Measurements from ENCODE around the gene C17orf114.

Gene C17orf114

DNA sequence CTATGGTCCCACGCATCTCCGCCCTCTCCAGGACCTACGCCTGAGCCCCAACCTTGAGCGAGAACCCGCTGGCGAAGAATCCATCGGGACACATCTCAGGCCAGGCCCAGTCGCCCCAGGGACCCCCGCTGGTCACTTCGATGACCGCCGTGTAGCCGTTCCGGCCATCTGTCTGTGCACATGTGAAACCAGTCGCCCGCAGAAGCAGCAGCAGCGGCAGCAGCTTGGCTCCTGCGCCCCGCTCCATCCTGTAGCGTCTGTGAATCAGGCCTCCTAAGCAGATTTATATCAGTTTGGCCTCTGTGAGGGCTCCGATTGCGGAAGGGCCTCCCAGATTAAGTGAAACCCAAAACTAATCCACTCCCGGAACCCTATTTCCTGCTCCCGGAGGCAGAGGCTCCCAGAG lies 16.0 kb downstream of the C17orf114 start, which contains the start of gene VMO1:
Gene VMO1, minus strand, starts transcription at position 259 of the 406 bp plus-strand sequence. Its CDS starts 12 bp downstream, at position 247.
- DNase-seq, result peak in 1 of 2 donors; percentile 17

DNA sequence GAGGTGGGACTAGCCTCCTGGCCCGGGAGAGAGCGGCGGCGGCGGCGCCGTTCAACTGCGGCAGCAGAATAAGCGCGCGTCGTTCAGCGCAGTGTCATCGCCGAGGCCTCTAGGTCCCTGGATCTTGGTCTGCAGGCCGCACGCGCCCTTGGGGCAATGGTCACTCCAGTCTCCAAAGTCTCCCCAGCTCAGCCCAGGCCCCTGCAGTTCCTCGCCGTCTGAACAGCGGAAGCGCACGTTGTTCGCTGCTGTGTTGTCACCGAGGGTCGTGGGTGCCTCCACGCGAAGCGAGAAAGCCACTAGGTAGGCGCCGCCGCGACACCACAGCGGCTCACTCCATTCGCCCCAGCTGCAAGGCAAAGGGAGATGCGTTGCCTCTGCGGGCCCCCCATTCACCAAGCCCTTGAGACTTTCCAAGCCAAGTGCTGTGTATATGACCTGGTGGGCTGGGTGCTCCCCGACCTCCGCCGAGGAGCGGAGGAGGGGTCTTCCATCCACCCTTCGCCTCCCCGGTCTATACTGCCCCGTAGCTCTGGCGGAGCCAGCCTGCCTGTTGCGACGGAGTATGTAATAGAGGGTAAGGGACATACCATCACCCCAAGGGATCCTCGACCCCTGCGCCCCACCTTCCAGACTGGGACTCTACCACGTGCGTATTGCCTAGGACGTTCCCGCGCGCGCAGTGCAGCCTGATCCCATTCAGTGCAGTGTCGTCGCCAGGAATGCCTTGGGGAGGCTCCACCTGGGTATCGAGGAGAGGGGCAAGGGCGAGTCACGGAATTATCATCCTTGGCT lies 16.6 kb downstream of the C17orf114 start:
- peak in 1 of 2 donors; percentile 25 for DNase-seq

DNA sequence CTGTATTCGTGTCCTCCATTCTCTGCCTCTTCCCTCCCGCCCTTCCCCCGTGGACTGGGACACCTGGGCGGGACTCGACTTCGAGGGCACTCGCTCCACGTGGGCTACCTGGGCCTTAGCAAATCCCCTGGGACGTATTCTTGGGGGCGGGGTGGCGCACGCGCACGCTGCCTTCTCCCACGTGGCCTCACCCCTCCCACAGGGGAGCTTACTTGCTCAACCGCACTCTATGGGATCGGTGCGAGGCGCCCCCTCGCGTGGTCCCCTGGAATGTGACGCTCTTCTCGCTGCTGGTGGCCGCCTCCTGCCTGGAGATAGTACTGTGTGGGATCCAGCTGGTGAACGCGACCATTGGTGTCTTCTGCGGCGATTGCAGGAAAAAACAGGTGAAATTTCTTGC lies 19.5 kb downstream of the C17orf114 start:
- peak; percentile 59 to 60 for DNase-seq

DNA sequence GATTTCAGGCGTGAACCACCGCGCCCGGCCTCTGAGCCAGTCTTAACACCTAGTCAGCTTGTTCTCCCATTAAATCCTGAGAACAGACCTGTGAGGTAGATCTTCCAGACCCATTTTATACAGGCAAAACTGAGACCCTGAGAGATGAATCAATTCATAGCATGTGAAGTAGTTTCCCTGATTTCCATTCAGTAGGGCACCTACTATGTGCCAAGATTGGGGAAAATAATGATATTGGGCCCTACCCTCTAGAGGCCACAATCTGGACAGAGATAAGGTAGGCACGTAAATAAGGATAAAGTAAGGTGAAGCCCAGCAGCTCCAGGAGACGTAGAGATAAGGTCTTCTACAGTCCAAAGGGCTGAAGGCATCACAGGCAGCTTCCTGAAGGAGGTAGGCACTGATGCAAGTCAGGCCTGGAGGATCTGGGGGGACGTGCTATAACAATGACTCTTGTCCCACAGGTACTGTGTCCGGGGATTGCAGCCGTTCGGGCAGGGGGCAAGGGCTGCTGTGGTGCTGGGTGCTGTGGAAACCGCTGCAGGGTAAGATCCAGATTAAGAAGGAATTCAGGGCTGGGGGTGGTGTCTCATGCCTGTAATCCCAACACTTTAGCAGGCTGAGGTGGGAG lies 21.7 kb downstream of the C17orf114 start:
- no peak for DNase-seq

DNA sequence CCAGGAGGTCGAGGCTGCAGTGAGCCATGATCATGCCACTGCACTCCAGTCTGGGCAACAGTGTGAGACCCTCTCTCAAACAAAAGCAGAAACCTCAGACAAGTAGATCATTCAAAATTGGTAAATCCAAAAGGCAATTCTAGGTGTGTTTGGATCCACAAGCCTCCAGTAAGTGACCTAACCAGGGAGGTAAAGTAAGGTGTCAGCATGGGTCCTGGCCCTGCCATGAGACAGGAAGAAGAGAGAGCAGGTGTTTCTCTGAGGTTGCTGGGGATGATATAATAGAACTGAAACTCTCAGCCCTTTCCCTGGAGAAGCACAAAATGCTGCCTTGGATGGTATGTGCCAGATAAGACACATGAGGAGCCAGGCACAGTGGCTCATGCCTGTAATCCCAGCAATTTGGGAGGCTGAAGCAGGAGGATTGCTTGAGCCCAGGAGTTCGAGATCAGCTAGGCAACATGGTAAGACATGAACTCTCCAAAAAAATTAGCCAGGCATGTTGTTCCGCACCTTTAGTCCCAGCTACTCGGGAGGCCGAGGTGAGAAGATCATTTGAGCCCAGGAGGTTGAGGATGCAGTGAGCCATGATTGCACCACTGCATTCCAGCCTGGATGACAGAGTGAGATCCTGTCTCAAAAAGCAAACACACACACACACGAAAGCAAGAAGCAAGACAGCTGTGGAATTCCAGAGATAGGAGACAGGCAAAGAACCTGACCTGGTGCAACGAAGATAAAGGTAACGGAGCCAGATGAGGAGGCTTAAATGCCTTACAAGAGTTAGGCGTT lies 24.0 kb downstream of the C17orf114 start:
- no peak for DNase-seq

DNA sequence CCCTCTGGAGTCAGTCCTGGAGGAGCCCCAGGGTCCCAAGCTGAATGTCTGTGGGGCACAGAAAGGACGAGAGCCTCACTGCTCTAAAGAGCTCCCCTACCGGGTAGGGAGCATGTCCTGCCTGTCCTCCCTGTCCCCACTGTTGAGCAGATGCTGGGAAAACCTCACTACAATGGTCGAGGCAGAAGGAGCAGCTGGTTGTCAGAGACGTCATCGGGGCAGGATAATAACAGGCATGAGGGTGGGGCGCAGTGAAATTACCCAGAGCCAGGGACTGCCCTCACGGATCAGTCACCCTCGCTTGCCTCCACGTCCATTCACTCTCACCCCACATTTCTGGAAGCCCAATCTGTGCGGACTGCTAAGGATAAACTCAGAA lies 29.9 kb downstream of the C17orf114 start:
- DNase-seq, result no peak

GRCh38 chr17:4771519-4772234 lies 30.5 kb downstream of the C17orf114 start, which contains the start of gene TM4SF5:
TSS of gene TM4SF5 (plus strand) at chr17:4771886. CDS start at chr17:4771923, 37 bp downstream.
- DNase-seq, result no peak

- no peak for DNase-seq
Measured at GRCh38 chr17:4769628-4770027, 32.5 kb downstream of the C17orf114 start.

- DNase-seq, result peak; percentile 87 to 90
Measured at GRCh38 chr17:4768298-4768697, 33.8 kb downstream of the C17orf114 start.

DNA sequence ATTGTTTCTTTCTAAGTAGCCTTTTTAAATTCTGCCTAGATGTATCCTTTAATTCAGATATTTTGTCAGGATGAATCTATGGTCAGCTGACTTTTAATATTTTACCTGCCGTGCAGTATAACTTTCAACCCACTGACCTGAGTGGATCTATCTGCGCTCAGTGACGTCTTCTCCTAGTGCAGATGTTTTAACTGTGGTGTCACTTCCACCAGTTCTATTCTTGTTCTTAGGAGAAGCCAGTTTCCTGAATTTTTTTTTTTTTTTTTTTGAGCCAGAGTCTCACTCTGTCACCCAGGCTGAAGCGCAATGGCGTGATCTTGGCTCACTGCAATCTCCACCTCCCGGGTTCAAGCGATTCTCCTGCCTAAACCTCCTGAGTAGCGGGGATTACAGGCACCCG lies 35.4 kb downstream of the C17orf114 start:
- DNase-seq, result peak; percentile 72 to 73

GRCh38 chr17:4766201-4766600 lies 35.9 kb downstream of the C17orf114 start:
- DNase-seq, result peak; percentile 90 to 99

DNA sequence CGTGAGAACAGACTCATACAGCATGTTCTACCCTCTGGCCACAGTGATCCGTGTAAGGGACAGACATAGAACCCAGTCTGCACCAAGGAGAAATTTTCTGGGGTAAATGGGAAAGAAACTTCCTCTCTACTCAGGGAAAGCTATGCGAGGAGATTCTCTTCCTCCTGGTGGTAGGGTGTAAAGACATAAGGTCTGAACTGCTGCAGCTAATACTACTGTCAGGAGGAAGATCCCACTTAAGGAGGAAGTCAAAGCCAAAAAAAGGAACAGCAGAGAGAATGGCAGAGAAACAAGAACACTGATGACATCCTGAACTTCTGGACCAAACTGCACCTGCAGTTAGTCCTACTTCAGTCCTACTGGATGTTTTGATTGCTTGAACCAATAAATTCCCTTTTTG lies 37.5 kb downstream of the C17orf114 start:
- peak; percentile 84 to 88 for DNase-seq

GRCh38 chr17:4759776-4760236 lies 42.3 kb downstream of the C17orf114 start:
- DNase-seq, result peak; percentile 69 to 83

- no peak for DNase-seq
Measured at GRCh38 chr17:4753392-4753791, 48.7 kb downstream of the C17orf114 start.

GRCh38 chr17:4751932-4752331 lies 50.2 kb downstream of the C17orf114 start:
- peak; percentile 65 to 92 for DNase-seq

All from inflammatory macrophage (primary cell).